GM23338 (cell line): ENCODE measurements around the gene PCBP3.

ENCODE experiments used
- CREB1 ChIP-seq: fragments of 250-450 bp; sonication (Bioruptor Pico); IDR thresholded peaks from 2 replicates; pipeline ENCODE4 v1.5.0; 2020; ENCODE audit warnings: low read depth, mild to moderate bottlenecking, moderate library complexity
- EZH2 ChIP-seq: fragments of 200-600 bp; sonication (generic); IDR thresholded peaks from one replicate; pipeline ENCODE4 v1.8.0; 2017; ENCODE audit warnings: antibody characterized with exemption, mild to moderate bottlenecking, low read depth; ENCODE audit not compliant: unreplicated experiment
- EZH2phosphoT487 ChIP-seq: fragments of 200-600 bp; sonication (generic); IDR thresholded peaks from one replicate; pipeline ENCODE4 v1.8.1; 2018; ENCODE audit warnings: antibody characterized with exemption; ENCODE audit not compliant: unreplicated experiment
- JUNB ChIP-seq: IDR thresholded peaks from one replicate; pipeline ENCODE4 v1.6.1; 2016; ENCODE audit warnings: antibody characterized with exemption; ENCODE audit not compliant: unreplicated experiment
- POLR2AphosphoS5 ChIP-seq: IDR thresholded peaks from 2 replicates; pipeline ENCODE4 v1.6.1; 2016; ENCODE audit warnings: antibody characterized with exemption, low read depth
- ZNF114 ChIP-seq: fragments of 250-450 bp; sonication (Bioruptor Pico); IDR thresholded peaks from 2 replicates; pipeline ENCODE4 v1.5.0; 2020; ENCODE audit warnings: mild to moderate bottlenecking, moderate library complexity
- ZNF331 ChIP-seq: fragments of 250-450 bp; sonication (Bioruptor Pico); IDR thresholded peaks from 2 replicates; pipeline ENCODE4 v1.5.0; 2020; ENCODE audit warnings: low read depth, mild to moderate bottlenecking, moderate library complexity
- TF ChIP-seq, protein P1 (sequence below), 2 experiments: fragments of 200-600 bp in 1 of 2; sonication (generic) in 1 of 2; conservative IDR thresholded peaks; 2 replicates each; pipeline versions ENCODE4 v1.5.1 to v1.6.1; 2016 to 2017; ENCODE audit warnings: antibody characterized with exemption in 2 of 2, low read depth in 2 of 2, mild to moderate bottlenecking in 2 of 2, moderate library complexity in 1 of 2
- TF ChIP-seq, protein P2 (sequence below): IDR thresholded peaks from 2 replicates; pipeline ENCODE4 v1.6.1; 2016; ENCODE audit warnings: antibody characterized with exemption
- TF ChIP-seq, protein P3 (sequence below): IDR thresholded peaks from one replicate; pipeline ENCODE4 v1.6.1; 2018; ENCODE audit warnings: antibody characterized with exemption; ENCODE audit not compliant: unreplicated experiment
- TF ChIP-seq, protein P4 (sequence below): fragments of 250-450 bp; sonication (Bioruptor Pico); IDR thresholded peaks from 2 replicates; pipeline ENCODE4 v1.5.0; 2020; ENCODE audit warnings: mild to moderate bottlenecking, moderate library complexity

DNA sequence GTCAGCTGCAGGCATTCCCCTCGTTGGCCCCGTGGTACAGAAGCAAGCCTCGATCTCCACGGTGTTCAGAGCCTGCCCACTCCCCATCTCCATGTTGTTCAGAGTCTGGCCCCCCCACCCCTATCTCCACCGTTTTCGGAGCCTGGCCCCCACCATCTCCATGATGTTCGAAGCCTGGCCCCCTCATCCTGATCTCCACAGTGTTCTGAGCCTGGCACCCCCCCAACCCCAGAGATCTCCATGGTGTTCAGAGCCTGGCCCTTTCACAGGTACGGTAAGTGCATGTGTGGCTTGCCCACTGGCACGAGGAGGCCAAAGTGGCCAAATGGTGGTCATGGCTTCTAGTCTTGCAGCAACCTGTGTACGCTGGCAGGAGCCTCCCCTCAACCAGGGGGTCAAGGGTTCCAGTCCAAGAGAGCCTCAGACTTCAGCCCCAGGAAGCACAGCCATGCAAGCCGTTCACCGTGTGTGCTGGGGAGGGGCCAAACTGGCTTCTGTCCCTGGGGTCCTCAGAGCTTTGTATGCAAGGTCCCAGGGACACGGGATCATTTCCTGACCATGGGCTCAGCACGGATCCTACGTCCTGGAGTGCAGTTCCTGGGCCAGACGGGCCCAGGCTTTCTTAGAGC, 13.3 kb upstream of the PCBP3 start:
- TF ChIP-seq POLR2AphosphoS5 (no peak), EZH2 (no peak), CREB1 (no peak), JUNB (no peak), EZH2phosphoT487 (no peak), ZNF114 (CRISPR knock-in tag) (no peak), ZNF331 (no peak)
- TF ChIP-seq, protein P1, sequence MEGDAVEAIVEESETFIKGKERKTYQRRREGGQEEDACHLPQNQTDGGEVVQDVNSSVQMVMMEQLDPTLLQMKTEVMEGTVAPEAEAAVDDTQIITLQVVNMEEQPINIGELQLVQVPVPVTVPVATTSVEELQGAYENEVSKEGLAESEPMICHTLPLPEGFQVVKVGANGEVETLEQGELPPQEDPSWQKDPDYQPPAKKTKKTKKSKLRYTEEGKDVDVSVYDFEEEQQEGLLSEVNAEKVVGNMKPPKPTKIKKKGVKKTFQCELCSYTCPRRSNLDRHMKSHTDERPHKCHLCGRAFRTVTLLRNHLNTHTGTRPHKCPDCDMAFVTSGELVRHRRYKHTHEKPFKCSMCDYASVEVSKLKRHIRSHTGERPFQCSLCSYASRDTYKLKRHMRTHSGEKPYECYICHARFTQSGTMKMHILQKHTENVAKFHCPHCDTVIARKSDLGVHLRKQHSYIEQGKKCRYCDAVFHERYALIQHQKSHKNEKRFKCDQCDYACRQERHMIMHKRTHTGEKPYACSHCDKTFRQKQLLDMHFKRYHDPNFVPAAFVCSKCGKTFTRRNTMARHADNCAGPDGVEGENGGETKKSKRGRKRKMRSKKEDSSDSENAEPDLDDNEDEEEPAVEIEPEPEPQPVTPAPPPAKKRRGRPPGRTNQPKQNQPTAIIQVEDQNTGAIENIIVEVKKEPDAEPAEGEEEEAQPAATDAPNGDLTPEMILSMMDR (conservative IDR thresholded peaks at IDR 0.05; ENCODE audit: low read depth in 2 of 2) = no peak
- TF ChIP-seq, protein P2, sequence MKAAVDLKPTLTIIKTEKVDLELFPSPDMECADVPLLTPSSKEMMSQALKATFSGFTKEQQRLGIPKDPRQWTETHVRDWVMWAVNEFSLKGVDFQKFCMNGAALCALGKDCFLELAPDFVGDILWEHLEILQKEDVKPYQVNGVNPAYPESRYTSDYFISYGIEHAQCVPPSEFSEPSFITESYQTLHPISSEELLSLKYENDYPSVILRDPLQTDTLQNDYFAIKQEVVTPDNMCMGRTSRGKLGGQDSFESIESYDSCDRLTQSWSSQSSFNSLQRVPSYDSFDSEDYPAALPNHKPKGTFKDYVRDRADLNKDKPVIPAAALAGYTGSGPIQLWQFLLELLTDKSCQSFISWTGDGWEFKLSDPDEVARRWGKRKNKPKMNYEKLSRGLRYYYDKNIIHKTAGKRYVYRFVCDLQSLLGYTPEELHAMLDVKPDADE = no peak
- TF ChIP-seq, protein P3, sequence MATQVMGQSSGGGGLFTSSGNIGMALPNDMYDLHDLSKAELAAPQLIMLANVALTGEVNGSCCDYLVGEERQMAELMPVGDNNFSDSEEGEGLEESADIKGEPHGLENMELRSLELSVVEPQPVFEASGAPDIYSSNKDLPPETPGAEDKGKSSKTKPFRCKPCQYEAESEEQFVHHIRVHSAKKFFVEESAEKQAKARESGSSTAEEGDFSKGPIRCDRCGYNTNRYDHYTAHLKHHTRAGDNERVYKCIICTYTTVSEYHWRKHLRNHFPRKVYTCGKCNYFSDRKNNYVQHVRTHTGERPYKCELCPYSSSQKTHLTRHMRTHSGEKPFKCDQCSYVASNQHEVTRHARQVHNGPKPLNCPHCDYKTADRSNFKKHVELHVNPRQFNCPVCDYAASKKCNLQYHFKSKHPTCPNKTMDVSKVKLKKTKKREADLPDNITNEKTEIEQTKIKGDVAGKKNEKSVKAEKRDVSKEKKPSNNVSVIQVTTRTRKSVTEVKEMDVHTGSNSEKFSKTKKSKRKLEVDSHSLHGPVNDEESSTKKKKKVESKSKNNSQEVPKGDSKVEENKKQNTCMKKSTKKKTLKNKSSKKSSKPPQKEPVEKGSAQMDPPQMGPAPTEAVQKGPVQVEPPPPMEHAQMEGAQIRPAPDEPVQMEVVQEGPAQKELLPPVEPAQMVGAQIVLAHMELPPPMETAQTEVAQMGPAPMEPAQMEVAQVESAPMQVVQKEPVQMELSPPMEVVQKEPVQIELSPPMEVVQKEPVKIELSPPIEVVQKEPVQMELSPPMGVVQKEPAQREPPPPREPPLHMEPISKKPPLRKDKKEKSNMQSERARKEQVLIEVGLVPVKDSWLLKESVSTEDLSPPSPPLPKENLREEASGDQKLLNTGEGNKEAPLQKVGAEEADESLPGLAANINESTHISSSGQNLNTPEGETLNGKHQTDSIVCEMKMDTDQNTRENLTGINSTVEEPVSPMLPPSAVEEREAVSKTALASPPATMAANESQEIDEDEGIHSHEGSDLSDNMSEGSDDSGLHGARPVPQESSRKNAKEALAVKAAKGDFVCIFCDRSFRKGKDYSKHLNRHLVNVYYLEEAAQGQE = no peak
- TF ChIP-seq, protein P4, sequence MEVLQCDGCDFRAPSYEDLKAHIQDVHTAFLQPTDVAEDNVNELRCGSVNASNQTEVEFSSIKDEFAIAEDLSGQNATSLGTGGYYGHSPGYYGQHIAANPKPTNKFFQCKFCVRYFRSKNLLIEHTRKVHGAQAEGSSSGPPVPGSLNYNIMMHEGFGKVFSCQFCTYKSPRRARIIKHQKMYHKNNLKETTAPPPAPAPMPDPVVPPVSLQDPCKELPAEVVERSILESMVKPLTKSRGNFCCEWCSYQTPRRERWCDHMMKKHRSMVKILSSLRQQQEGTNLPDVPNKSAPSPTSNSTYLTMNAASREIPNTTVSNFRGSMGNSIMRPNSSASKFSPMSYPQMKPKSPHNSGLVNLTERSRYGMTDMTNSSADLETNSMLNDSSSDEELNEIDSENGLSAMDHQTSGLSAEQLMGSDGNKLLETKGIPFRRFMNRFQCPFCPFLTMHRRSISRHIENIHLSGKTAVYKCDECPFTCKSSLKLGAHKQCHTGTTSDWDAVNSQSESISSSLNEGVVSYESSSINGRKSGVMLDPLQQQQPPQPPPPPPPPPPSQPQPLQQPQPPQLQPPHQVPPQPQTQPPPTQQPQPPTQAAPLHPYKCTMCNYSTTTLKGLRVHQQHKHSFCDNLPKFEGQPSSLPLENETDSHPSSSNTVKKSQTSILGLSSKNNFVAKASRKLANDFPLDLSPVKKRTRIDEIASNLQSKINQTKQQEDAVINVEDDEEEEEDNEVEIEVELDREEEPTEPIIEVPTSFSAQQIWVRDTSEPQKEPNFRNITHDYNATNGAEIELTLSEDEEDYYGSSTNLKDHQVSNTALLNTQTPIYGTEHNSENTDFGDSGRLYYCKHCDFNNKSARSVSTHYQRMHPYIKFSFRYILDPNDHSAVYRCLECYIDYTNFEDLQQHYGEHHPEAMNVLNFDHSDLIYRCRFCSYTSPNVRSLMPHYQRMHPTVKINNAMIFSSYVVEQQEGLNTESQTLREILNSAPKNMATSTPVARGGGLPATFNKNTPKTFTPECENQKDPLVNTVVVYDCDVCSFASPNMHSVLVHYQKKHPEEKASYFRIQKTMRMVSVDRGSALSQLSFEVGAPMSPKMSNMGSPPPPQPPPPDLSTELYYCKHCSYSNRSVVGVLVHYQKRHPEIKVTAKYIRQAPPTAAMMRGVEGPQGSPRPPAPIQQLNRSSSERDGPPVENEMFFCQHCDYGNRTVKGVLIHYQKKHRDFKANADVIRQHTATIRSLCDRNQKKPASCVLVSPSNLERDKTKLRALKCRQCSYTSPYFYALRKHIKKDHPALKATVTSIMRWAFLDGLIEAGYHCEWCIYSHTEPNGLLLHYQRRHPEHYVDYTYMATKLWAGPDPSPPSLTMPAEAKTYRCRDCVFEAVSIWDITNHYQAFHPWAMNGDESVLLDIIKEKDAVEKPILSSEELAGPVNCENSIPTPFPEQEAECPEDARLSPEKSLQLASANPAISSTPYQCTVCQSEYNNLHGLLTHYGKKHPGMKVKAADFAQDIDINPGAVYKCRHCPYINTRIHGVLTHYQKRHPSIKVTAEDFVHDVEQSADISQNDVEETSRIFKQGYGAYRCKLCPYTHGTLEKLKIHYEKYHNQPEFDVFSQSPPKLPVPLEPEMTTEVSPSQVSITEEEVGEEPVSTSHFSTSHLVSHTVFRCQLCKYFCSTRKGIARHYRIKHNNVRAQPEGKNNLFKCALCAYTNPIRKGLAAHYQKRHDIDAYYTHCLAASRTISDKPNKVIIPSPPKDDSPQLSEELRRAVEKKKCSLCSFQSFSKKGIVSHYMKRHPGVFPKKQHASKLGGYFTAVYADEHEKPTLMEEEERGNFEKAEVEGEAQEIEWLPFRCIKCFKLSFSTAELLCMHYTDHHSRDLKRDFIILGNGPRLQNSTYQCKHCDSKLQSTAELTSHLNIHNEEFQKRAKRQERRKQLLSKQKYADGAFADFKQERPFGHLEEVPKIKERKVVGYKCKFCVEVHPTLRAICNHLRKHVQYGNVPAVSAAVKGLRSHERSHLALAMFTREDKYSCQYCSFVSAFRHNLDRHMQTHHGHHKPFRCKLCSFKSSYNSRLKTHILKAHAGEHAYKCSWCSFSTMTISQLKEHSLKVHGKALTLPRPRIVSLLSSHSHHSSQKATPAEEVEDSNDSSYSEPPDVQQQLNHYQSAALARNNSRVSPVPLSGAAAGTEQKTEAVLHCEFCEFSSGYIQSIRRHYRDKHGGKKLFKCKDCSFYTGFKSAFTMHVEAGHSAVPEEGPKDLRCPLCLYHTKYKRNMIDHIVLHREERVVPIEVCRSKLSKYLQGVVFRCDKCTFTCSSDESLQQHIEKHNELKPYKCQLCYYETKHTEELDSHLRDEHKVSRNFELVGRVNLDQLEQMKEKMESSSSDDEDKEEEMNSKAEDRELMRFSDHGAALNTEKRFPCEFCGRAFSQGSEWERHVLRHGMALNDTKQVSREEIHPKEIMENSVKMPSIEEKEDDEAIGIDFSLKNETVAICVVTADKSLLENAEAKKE (CRISPR knock-in tag) = no peak
